ENCODE measurements around the gene AFTPH.

Gene AFTPH

GRCh38 chr2:64634345-64635267 lies 110.5 kb downstream of the AFTPH start:
- DNase-seq: peak; percentile 56

GRCh38 chr2:64635976-64636911 lies 112.1 kb downstream of the AFTPH start:
- no peak for DNase-seq

- DNase-seq: no peak
Measured at GRCh38 chr2:64637000-64637635, 113.0 kb downstream of the AFTPH start.

- peak; percentile 41 for DNase-seq
Measured at GRCh38 chr2:64637931-64638330, 113.8 kb downstream of the AFTPH start.

- DNase-seq: no peak
Measured at GRCh38 chr2:64638502-64639120, 114.5 kb downstream of the AFTPH start.

- no peak for DNase-seq
Measured at GRCh38 chr2:64639691-64640090, 115.6 kb downstream of the AFTPH start.

- DNase-seq: peak; percentile 61
Measured at GRCh38 chr2:64640153-64641044, 116.3 kb downstream of the AFTPH start.

GRCh38 chr2:64641599-64641998 lies 117.5 kb downstream of the AFTPH start:
- no peak for DNase-seq

Measured in fibroblast of skin of right biceps (primary cell).